ENCODE measurements around the gene MYO3B. TPM values are rescaled to one million over a fixed set of nuclear protein-coding genes. Genes with fewer than 3 reads are reported as not detected.

Gene MYO3B
- total and polyA plus RNA-seq, 2 of the 8 experiments (the other 6 are each of a cell fraction or from before 2014, with no cell fraction given), result 0.17 to 0.19 TPM

DNA sequence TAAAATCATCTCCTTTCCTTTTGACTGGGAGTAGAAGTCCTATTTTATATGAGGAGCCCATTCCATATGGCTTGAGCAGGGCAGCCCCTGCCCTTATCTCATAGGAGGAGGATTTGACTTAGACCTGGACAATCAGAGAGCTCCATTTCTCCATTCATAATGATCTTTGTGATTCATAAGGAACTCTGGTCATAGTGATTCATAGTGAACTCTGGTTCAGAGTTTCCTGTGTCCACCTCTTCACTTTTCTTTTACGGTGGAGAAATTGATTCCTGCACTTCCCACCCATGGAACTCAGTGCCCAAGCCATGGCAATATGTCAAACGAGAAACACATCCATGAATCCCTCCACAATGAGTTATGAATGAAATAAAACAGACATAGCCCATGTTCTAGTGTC is 12.8 kb upstream of the MYO3B start:
- Histone ChIP-seq H3K4me1 (replicated peaks in 1 of 4; ENCODE audit: control insufficient read depth in 3 of 4, insufficient read depth in 4 of 4, low read length in 3 of 4) (peaks cover 0 to 6% (median 1%) of the 10 kb centered on the region in 4 experiments; a peak in 2 of 7 replicates), H2BK15ac (ENCODE audit: low read length) (no peak overlapping the region), H3K27me3 (replicated peaks in 1 of 4; ENCODE audit: control insufficient read depth in 3 of 4, extremely low read depth in 1 of 4, insufficient read depth in 3 of 4, low read length in 3 of 4) (no peaks in the 10 kb centered on the region), H3K4ac (replicated peaks; ENCODE audit: insufficient read length, low read depth, low read length) (no peak overlapping the region), H2AFZ (ENCODE audit: low read length) (no peak overlapping the region), H3K23me2 (ENCODE audit: low read depth, low read length) (no peaks in the 10 kb centered on the region), H4K5ac (ENCODE audit: insufficient read length, low read depth, low read length) (no peak overlapping the region), H4K20me1 (replicated peaks in 1 of 2; ENCODE audit: control insufficient read depth in 1 of 2, insufficient read depth in 2 of 2, low read length in 2 of 2) (no peaks in the 10 kb centered on the region), H4K91ac (replicated peaks; ENCODE audit: insufficient read length, low read length) (no peak overlapping the region), H3K56ac (replicated peaks; ENCODE audit: insufficient read length, low read depth, low read length) (no peak overlapping the region), H4K8ac (ENCODE audit: extremely low read depth, insufficient read depth, low read length) (no peak overlapping the region), H2BK5ac (ENCODE audit: low read depth, low read length) (no peak overlapping the region), H3K27ac (ENCODE audit: low read depth, low read length) (no peak overlapping the region), H3K23ac (ENCODE audit: insufficient read length) (no peak overlapping the region), H3K4me3 (ENCODE audit: extremely low read depth in 1 of 4, insufficient read depth in 2 of 4, low read depth in 3 of 4, low read length in 4 of 4) (no peak overlapping the region), H3K9me3 (ENCODE audit: insufficient read depth in 2 of 2, low read depth in 1 of 2, low read length in 1 of 2) (no peaks in the 10 kb centered on the region), H3K18ac (ENCODE audit: extremely low read depth, low read length) (no peak overlapping the region), H2BK12ac (ENCODE audit: low read depth, low read length) (no peak overlapping the region), H3K36me3 (ENCODE audit: control insufficient read depth in 2 of 4, insufficient read depth in 4 of 4, low read length in 3 of 4) (no peaks in the 10 kb centered on the region), H2BK20ac (ENCODE audit: low read length) (no peak overlapping the region), H3K9ac (replicated peaks in 1 of 4; ENCODE audit: extremely low read depth in 1 of 4, low read depth in 3 of 4, low read length in 3 of 4) (no peak overlapping the region), H3K79me1 (ENCODE audit: low read depth, low read length) (no peaks in the 10 kb centered on the region), H2AK5ac (ENCODE audit: low read depth, low read length) (no peak overlapping the region), H3K14ac (ENCODE audit: insufficient read length) (no peak overlapping the region), H3K4me2 (ENCODE audit: insufficient read depth in 1 of 2, low read depth in 2 of 2, low read length in 2 of 2) (no peak overlapping the region), H3K79me2 (ENCODE audit: control insufficient read depth in 1 of 2, insufficient read depth in 2 of 2, low read length in 2 of 2) (no peaks in the 10 kb centered on the region), H2BK120ac (replicated peaks; ENCODE audit: low read depth, low read length) (no peak overlapping the region)
- FAIRE-seq (no peak), DNase-seq (ENCODE audit: low read depth in 1 of 2, low spot score in 2 of 2) (no peak)
- POLR2A ChIA-PET (ENCODE audit: partially characterized antibody), result no interaction called here
- WGBS, 2 experiments (ENCODE audit: extremely low coverage in 1 of 2, insufficient coverage in 1 of 2, insufficient read length in 1 of 2, insufficient replicate concordance in 2 of 2, low coverage in 1 of 2, low lambda C conversion rate in 2 of 2, missing lambda C conversion rate in 1 of 2), result 86% methylated on average over 2 of the region's 2 CpGs; no CpG with 5 or more reads in 1 of the 2 experiments
- CTCF ChIA-PET (ENCODE audit: partially characterized antibody), result interaction anchor here (1.0 kb wide), 1 partner anchor 12 kb away, joined by 3 read pairs; no protein-coding TSS in a partner anchor
- TF ChIP-seq HDAC6 (IDR thresholded peaks at IDR 0.05; ENCODE audit: low read depth, low read length) (no peak), NRF1 (IDR thresholded peaks at IDR 0.05; ENCODE audit: low read depth, low read length) (no peak), CHD1 (IDR thresholded peaks at IDR 0.05; ENCODE audit: low read depth, low read length) (no peak), TAF7 (optimal IDR thresholded peaks at IDR 0.05; ENCODE audit: borderline replicate concordance, low read depth, low read length) (no peak), CBX5 (IDR thresholded peaks at IDR 0.05; ENCODE audit: low read depth, low read length) (no peak), PHF8 (conservative IDR thresholded peaks at IDR 0.05; ENCODE audit: low read depth, low read length) (no peak), SUZ12 (IDR thresholded peaks at IDR 0.05; ENCODE audit: low read length) (no peak), SP4 (IDR thresholded peaks at IDR 0.05; ENCODE audit: low read length) (no peak), YY1 (IDR thresholded peaks at IDR 0.05; ENCODE audit: low read depth, low read length) (no peak), BACH1 (IDR thresholded peaks at IDR 0.05; ENCODE audit: low read length) (no peak), KDM4A (IDR thresholded peaks at IDR 0.05; ENCODE audit: low read depth, low read length, severe bottlenecking) (no peak), SIX5 (IDR thresholded peaks at IDR 0.05; ENCODE audit: low read depth, low read length) (no peak), SIRT6 (IDR thresholded peaks at IDR 0.05; ENCODE audit: low read length) (no peak), RAD21 (IDR thresholded peaks at IDR 0.05 in 1 of 2, conservative IDR thresholded peaks at IDR 0.05 in 1 of 2; ENCODE audit: low read depth in 2 of 2, low read length in 2 of 2) (no peak)
- TF ChIP-seq, protein P1, sequence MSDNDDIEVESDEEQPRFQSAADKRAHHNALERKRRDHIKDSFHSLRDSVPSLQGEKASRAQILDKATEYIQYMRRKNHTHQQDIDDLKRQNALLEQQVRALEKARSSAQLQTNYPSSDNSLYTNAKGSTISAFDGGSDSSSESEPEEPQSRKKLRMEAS (IDR thresholded peaks at IDR 0.05), result no peak
